Right atrium auricular region (tissue), 2 donors: ENCODE results near the gene KCNIP4. TPM values are rescaled to one million over a fixed set of nuclear protein-coding genes. Genes with fewer than 3 reads are reported as not detected.

Source experiments
- DNase-seq: peaks from one replicate; pipeline ENCODE4 v3.0.0-alpha.2; 2019; ENCODE audit warnings: low spot score
- H3K27ac ChIP-seq, 2 donors: fragments of 200-600 bp; sonication (generic); 1 replicate in 1 of 2; 2 replicates in 1 of 2; pipeline ENCODE4 v1.5.1; 2016 to 2019
- H3K27me3 ChIP-seq, 2 donors: fragments of 200-600 bp; sonication (generic); one replicate each; pipeline versions ENCODE4 v1.5.1 to v1.6.0; 2017 to 2019
- H3K36me3 ChIP-seq: fragments of 200-600 bp; sonication (generic); one replicate; pipeline ENCODE4 v1.5.1; 2016
- H3K4me1 ChIP-seq, 2 donors: fragments of 200-600 bp; sonication (generic); one replicate each; pipeline versions ENCODE4 v1.5.1 to v1.6.0; 2017 to 2019
- H3K4me3 ChIP-seq, 2 donors: fragments of 200-600 bp; sonication (generic); 1 replicate in 1 of 2; 2 replicates in 1 of 2; pipeline ENCODE4 v1.5.1; 2017 to 2019; ENCODE audit warnings: mild to moderate bottlenecking in 1 of 2, moderate library complexity in 1 of 2
- H3K9me3 ChIP-seq, 2 donors: fragments of 200-600 bp; sonication (generic); one replicate each; pipeline ENCODE4 v1.5.1; 2019
- CTCF ChIP-seq, 2 donors: fragments of 200-600 bp; sonication (generic); IDR thresholded peaks; one replicate each; pipeline ENCODE4 v1.5.1; 2019; ENCODE audit warnings: antibody characterized with exemption in 2 of 2
- total RNA-seq, 2 donors: library from RNA; depleted of rRNA; stranded (reverse); fragments of >200 nt; gene quantifications; one replicate each; pipeline ENCODE4 v1.1.0, GENCODE V29; 2016

The KCNIP4 gene
- total RNA-seq, 2 donors from 2014 or later = not detected

- Histone ChIP-seq H3K27me3 (no peaks in the 10 kb centered on the region), H3K4me1 (no peaks in the 10 kb centered on the region), H3K27ac (no peak overlapping the region), H3K4me3 (no peak overlapping the region), H3K9me3 (no peaks in the 10 kb centered on the region), H3K36me3 (no peaks in the 10 kb centered on the region)
- no peak for TF ChIP-seq CTCF (IDR thresholded peaks at IDR 0.05)
- DNase-seq = no peak
Observed at GRCh38 chr4:20831746-20832145, 1116.8 kb downstream of the KCNIP4 start.

GRCh38 chr4:20829617-20830357, 1118.8 kb downstream of the KCNIP4 start:
- no peaks in the 10 kb centered on the region for H3K36me3 ChIP-seq
- no peaks in the 10 kb centered on the region for H3K27me3 ChIP-seq
- DNase-seq = no peak
- TF ChIP-seq CTCF (IDR thresholded peaks at IDR 0.05) = no peak
- no peaks in the 10 kb centered on the region for H3K9me3 ChIP-seq
- H3K27ac ChIP-seq = no peak overlapping the region
- no peaks in the 10 kb centered on the region for H3K4me1 ChIP-seq
- H3K4me3 ChIP-seq = no peak overlapping the region

GRCh38 chr4:20825505-20825904, 1123.1 kb downstream of the KCNIP4 start:
- TF ChIP-seq CTCF (IDR thresholded peaks at IDR 0.05) = no peak

GRCh38 chr4:20816287-20816686, 1132.3 kb downstream of the KCNIP4 start:
- Histone ChIP-seq H3K36me3 (no peaks in the 10 kb centered on the region), H3K9me3 (no peaks in the 10 kb centered on the region), H3K4me3 (no peak overlapping the region), H3K27ac (no peak overlapping the region), H3K4me1 (no peaks in the 10 kb centered on the region), H3K27me3 (no peaks in the 10 kb centered on the region)
- DNase-seq = no peak
- TF ChIP-seq CTCF (IDR thresholded peaks at IDR 0.05) = no peak

More at GRCh38 chr4:20825505-20825904, 1123.1 kb downstream of the KCNIP4 start:
- no peak for DNase-seq
- Histone ChIP-seq H3K4me1 (no peaks in the 10 kb centered on the region), H3K36me3 (no peaks in the 10 kb centered on the region), H3K27ac (no peak overlapping the region), H3K4me3 (no peak overlapping the region), H3K27me3 (no peaks in the 10 kb centered on the region), H3K9me3 (no peaks in the 10 kb centered on the region)

- Histone ChIP-seq H3K27ac (no peak overlapping the region), H3K27me3 (no peaks in the 10 kb centered on the region), H3K36me3 (no peaks in the 10 kb centered on the region), H3K4me3 (no peak overlapping the region), H3K4me1 (no peaks in the 10 kb centered on the region), H3K9me3 (no peaks in the 10 kb centered on the region)
- DNase-seq = no peak
- no peak for TF ChIP-seq CTCF (IDR thresholded peaks at IDR 0.05)
Observed at GRCh38 chr4:20813700-20814099, 1134.9 kb downstream of the KCNIP4 start.

- TF ChIP-seq CTCF (IDR thresholded peaks at IDR 0.05) = no peak
- no peak for DNase-seq
- H3K9me3 ChIP-seq = no peaks in the 10 kb centered on the region
Observed at GRCh38 chr4:20809812-20810211, 1138.8 kb downstream of the KCNIP4 start.

More at GRCh38 chr4:20809812-20810211, 1138.8 kb downstream of the KCNIP4 start:
- Histone ChIP-seq H3K36me3 (no peaks in the 10 kb centered on the region), H3K4me3 (no peak overlapping the region), H3K27me3 (no peaks in the 10 kb centered on the region), H3K27ac (no peak overlapping the region), H3K4me1 (no peaks in the 10 kb centered on the region)
